Measurements from ENCODE around the gene C2orf42.

- TF ChIP-seq POLR2A (IDR thresholded peaks at IDR 0.05; ENCODE audit: low read depth, low read length), result no peak
- TF ChIP-seq PAX5 (IDR thresholded peaks at IDR 0.05; ENCODE audit: insufficient read depth, low read length, severe bottlenecking), result no peak
- TF ChIP-seq POLR2AphosphoS5 (IDR thresholded peaks at IDR 0.05; ENCODE audit: low read depth, low read length), result 0 out of 2 replicates have a peak, but pooled peaks have one; percentile 36
- 0 out of 2 replicates have a peak, but pooled peaks have one; percentile 23 for TF ChIP-seq TAF1 (IDR thresholded peaks at IDR 0.05; ENCODE audit: low read depth, low read length)
- no peak for TF ChIP-seq POU2F2 (IDR thresholded peaks at IDR 0.05; ENCODE audit: low read depth, low read length)
- TF ChIP-seq SPI1 (IDR thresholded peaks at IDR 0.05; ENCODE audit: low read depth, low read length), result peak; percentile 83
Measured at GRCh38 chr2:70103531-70104061, 87.2 kb downstream of the C2orf42 start.

All from GM12891 (cell line).